K562 (cell line): ENCODE measurements around the gene L3MBTL3.

Experiments used
- EZH2 ChIP-seq: IDR thresholded peaks from 2 replicates; pipeline ENCODE4 v1.6.1; 2012; ENCODE audit warnings: low read depth, mild to moderate bottlenecking, inconsistent platforms, low read length, borderline replicate concordance
- MEF2D ChIP-seq: conservative IDR thresholded peaks from 2 replicates; pipeline ENCODE4 v1.6.1; 2016; ENCODE audit warnings: low read depth, missing genetic modification characterization, missing compliant biosample characterization
- NR3C1 ChIP-seq: sonication (generic); formaldehyde crosslinking; IDR thresholded peaks from 2 replicates; pipeline ENCODE4 v1.8.1; 2022; ENCODE audit warnings: missing genetic modification reagents
- RBM22 ChIP-seq: fragments of 200-400 bp; formaldehyde crosslinking; IDR thresholded peaks from 2 replicates; pipeline ENCODE4 v1.6.1; 2018; ENCODE audit warnings: low read length, low read depth; ENCODE audit not compliant: poor library complexity, severe bottlenecking
- SP2 ChIP-seq: IDR thresholded peaks from 2 replicates; pipeline ENCODE4 v1.6.1; 2011; ENCODE audit warnings: mild to moderate bottlenecking, low read depth, low read length, moderate library complexity; ENCODE audit not compliant: poor library complexity, severe bottlenecking; ENCODE audit errors: extremely low read depth
- TF ChIP-seq, protein P1 (sequence below), 3 experiments: IDR thresholded peaks in 2 of 3; conservative IDR thresholded peaks in 1 of 3; 2 replicates each; pipeline ENCODE4 v1.5.1; 2011 to 2012; ENCODE audit warnings: low read length in 3 of 3, mild to moderate bottlenecking in 3 of 3, control low read depth in 2 of 3, improper control_type of control experiment in 1 of 3, inconsistent platforms in 1 of 3, low read depth in 1 of 3, mixed read lengths in 1 of 3, moderate library complexity in 1 of 3; ENCODE audit not compliant: insufficient read depth in 2 of 3
- TF ChIP-seq, protein P2 (sequence below): fragments of 250-450 bp; sonication (Bioruptor Pico); IDR thresholded peaks from 2 replicates; pipeline ENCODE4 v1.5.0; 2022; ENCODE audit warnings: mild to moderate bottlenecking
- TF ChIP-seq, protein P3 (sequence below): fragments of 450-650 bp; IDR thresholded peaks from 2 replicates; pipeline ENCODE4 v1.6.1; 2016; ENCODE audit warnings: mild to moderate bottlenecking, moderate library complexity
- TF ChIP-seq, protein P4 (sequence below): fragments of 250-450 bp; sonication (Bioruptor Pico); IDR thresholded peaks from 2 replicates; pipeline ENCODE4 v1.5.0; 2021; ENCODE audit warnings: mild to moderate bottlenecking, borderline replicate concordance
- TF ChIP-seq, protein P5 (sequence below): sonication (generic); formaldehyde crosslinking; IDR thresholded peaks from 2 replicates; pipeline ENCODE4 v1.8.1; 2023; ENCODE audit warnings: mild to moderate bottlenecking, missing genetic modification reagents

DNA sequence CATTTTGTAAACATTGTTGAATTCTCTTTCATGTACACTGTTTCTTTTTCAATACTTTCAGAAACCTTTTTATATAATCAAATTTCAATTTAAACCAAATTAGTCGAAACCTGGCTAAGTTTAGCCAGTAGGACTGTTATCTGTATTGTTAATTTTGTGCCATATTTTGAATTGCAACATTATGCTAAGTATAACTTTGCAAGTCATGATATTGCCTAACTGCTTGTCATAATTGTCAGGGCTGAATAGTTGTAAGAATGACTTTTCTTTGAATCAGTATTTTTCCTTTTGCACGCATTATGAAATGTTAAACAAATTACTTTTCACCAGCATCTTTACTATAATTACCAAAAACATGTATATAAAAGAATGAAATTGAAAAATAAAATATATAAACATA lies 121.7 kb downstream of the L3MBTL3 start:
- TF ChIP-seq, protein P1, sequence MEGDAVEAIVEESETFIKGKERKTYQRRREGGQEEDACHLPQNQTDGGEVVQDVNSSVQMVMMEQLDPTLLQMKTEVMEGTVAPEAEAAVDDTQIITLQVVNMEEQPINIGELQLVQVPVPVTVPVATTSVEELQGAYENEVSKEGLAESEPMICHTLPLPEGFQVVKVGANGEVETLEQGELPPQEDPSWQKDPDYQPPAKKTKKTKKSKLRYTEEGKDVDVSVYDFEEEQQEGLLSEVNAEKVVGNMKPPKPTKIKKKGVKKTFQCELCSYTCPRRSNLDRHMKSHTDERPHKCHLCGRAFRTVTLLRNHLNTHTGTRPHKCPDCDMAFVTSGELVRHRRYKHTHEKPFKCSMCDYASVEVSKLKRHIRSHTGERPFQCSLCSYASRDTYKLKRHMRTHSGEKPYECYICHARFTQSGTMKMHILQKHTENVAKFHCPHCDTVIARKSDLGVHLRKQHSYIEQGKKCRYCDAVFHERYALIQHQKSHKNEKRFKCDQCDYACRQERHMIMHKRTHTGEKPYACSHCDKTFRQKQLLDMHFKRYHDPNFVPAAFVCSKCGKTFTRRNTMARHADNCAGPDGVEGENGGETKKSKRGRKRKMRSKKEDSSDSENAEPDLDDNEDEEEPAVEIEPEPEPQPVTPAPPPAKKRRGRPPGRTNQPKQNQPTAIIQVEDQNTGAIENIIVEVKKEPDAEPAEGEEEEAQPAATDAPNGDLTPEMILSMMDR (IDR thresholded peaks at IDR 0.05 in 2 of 3, conservative IDR thresholded peaks at IDR 0.05 in 1 of 3; ENCODE audit: insufficient read depth in 2 of 3, low read depth in 1 of 3, low read length in 3 of 3), result no peak
- TF ChIP-seq EZH2 (no peak), MEF2D (tag) (peak; percentile 73; the same call in 1 of the 2 replicates), SP2 (no peak), NR3C1 (CRISPR knock-in tag) (no peak), RBM22 (no peak)
- TF ChIP-seq, protein P2, sequence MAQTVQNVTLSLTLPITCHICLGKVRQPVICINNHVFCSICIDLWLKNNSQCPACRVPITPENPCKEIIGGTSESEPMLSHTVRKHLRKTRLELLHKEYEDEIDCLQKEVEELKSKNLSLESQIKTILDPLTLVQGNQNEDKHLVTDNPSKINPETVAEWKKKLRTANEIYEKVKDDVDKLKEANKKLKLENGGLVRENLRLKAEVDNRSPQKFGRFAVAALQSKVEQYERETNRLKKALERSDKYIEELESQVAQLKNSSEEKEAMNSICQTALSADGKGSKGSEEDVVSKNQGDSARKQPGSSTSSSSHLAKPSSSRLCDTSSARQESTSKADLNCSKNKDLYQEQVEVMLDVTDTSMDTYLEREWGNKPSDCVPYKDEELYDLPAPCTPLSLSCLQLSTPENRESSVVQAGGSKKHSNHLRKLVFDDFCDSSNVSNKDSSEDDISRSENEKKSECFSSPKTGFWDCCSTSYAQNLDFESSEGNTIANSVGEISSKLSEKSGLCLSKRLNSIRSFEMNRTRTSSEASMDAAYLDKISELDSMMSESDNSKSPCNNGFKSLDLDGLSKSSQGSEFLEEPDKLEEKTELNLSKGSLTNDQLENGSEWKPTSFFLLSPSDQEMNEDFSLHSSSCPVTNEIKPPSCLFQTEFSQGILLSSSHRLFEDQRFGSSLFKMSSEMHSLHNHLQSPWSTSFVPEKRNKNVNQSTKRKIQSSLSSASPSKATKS (CRISPR knock-in tag), result no peak
- TF ChIP-seq, protein P3, sequence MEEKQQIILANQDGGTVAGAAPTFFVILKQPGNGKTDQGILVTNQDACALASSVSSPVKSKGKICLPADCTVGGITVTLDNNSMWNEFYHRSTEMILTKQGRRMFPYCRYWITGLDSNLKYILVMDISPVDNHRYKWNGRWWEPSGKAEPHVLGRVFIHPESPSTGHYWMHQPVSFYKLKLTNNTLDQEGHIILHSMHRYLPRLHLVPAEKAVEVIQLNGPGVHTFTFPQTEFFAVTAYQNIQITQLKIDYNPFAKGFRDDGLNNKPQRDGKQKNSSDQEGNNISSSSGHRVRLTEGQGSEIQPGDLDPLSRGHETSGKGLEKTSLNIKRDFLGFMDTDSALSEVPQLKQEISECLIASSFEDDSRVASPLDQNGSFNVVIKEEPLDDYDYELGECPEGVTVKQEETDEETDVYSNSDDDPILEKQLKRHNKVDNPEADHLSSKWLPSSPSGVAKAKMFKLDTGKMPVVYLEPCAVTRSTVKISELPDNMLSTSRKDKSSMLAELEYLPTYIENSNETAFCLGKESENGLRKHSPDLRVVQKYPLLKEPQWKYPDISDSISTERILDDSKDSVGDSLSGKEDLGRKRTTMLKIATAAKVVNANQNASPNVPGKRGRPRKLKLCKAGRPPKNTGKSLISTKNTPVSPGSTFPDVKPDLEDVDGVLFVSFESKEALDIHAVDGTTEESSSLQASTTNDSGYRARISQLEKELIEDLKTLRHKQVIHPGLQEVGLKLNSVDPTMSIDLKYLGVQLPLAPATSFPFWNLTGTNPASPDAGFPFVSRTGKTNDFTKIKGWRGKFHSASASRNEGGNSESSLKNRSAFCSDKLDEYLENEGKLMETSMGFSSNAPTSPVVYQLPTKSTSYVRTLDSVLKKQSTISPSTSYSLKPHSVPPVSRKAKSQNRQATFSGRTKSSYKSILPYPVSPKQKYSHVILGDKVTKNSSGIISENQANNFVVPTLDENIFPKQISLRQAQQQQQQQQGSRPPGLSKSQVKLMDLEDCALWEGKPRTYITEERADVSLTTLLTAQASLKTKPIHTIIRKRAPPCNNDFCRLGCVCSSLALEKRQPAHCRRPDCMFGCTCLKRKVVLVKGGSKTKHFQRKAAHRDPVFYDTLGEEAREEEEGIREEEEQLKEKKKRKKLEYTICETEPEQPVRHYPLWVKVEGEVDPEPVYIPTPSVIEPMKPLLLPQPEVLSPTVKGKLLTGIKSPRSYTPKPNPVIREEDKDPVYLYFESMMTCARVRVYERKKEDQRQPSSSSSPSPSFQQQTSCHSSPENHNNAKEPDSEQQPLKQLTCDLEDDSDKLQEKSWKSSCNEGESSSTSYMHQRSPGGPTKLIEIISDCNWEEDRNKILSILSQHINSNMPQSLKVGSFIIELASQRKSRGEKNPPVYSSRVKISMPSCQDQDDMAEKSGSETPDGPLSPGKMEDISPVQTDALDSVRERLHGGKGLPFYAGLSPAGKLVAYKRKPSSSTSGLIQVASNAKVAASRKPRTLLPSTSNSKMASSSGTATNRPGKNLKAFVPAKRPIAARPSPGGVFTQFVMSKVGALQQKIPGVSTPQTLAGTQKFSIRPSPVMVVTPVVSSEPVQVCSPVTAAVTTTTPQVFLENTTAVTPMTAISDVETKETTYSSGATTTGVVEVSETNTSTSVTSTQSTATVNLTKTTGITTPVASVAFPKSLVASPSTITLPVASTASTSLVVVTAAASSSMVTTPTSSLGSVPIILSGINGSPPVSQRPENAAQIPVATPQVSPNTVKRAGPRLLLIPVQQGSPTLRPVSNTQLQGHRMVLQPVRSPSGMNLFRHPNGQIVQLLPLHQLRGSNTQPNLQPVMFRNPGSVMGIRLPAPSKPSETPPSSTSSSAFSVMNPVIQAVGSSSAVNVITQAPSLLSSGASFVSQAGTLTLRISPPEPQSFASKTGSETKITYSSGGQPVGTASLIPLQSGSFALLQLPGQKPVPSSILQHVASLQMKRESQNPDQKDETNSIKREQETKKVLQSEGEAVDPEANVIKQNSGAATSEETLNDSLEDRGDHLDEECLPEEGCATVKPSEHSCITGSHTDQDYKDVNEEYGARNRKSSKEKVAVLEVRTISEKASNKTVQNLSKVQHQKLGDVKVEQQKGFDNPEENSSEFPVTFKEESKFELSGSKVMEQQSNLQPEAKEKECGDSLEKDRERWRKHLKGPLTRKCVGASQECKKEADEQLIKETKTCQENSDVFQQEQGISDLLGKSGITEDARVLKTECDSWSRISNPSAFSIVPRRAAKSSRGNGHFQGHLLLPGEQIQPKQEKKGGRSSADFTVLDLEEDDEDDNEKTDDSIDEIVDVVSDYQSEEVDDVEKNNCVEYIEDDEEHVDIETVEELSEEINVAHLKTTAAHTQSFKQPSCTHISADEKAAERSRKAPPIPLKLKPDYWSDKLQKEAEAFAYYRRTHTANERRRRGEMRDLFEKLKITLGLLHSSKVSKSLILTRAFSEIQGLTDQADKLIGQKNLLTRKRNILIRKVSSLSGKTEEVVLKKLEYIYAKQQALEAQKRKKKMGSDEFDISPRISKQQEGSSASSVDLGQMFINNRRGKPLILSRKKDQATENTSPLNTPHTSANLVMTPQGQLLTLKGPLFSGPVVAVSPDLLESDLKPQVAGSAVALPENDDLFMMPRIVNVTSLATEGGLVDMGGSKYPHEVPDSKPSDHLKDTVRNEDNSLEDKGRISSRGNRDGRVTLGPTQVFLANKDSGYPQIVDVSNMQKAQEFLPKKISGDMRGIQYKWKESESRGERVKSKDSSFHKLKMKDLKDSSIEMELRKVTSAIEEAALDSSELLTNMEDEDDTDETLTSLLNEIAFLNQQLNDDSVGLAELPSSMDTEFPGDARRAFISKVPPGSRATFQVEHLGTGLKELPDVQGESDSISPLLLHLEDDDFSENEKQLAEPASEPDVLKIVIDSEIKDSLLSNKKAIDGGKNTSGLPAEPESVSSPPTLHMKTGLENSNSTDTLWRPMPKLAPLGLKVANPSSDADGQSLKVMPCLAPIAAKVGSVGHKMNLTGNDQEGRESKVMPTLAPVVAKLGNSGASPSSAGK, result no peak
- TF ChIP-seq, protein P4, sequence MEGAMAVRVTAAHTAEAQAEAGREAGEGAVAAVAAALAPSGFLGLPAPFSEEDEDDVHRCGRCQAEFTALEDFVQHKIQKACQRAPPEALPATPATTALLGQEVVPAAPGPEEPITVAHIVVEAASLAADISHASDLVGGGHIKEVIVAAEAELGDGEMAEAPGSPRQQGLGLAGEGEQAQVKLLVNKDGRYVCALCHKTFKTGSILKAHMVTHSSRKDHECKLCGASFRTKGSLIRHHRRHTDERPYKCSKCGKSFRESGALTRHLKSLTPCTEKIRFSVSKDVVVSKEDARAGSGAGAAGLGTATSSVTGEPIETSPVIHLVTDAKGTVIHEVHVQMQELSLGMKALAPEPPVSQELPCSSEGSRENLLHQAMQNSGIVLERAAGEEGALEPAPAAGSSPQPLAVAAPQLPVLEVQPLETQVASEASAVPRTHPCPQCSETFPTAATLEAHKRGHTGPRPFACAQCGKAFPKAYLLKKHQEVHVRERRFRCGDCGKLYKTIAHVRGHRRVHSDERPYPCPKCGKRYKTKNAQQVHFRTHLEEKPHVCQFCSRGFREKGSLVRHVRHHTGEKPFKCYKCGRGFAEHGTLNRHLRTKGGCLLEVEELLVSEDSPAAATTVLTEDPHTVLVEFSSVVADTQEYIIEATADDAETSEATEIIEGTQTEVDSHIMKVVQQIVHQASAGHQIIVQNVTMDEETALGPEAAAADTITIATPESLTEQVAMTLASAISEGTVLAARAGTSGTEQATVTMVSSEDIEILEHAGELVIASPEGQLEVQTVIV (CRISPR knock-in tag), result no peak
- TF ChIP-seq, protein P5, sequence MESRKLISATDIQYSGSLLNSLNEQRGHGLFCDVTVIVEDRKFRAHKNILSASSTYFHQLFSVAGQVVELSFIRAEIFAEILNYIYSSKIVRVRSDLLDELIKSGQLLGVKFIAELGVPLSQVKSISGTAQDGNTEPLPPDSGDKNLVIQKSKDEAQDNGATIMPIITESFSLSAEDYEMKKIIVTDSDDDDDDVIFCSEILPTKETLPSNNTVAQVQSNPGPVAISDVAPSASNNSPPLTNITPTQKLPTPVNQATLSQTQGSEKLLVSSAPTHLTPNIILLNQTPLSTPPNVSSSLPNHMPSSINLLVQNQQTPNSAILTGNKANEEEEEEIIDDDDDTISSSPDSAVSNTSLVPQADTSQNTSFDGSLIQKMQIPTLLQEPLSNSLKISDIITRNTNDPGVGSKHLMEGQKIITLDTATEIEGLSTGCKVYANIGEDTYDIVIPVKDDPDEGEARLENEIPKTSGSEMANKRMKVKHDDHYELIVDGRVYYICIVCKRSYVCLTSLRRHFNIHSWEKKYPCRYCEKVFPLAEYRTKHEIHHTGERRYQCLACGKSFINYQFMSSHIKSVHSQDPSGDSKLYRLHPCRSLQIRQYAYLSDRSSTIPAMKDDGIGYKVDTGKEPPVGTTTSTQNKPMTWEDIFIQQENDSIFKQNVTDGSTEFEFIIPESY, result no peak
